ENCODE measurements around the gene TAOK1. TPM values are rescaled to one million over a fixed set of nuclear protein-coding genes. Genes with fewer than 3 reads are reported as not detected.

The TAOK1 gene
- total RNA-seq, 1 experiment from 2014 or later: 85.5 TPM

DNA sequence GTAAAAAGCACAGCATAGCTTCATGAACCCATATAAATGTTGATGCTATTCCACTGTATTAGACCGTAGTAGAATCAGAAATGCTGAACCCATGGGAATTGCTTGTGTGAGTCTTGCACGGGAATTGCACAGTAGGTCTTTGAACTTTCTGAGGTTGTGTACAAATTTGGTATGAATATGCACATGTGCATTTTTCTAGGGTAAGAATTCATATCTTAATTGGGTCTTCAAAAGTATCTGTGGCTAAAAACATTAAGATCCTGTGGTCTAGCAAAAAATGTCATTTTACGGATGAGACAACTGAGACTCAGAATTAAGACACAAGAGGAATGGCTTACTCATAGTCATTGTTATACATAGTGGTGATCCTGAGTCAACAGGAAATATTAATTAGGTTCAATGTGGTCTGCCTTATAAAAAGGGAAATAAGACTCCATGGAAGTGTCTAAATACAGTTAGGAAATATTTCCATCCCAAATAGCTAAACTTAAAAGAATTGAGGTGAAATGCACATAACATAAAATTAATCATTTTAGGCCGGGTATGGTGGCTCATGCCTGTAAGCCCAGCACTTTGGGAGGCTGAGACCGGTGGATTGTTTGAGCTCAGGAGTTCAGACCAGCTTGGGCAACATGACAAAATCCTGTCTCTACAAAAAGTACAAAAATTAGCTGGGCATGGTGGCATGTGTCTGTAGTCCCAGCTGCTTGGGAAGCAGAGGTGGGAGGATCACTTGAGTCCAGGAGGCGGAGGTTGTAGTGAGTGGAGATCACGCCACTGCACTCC, 22.8 kb downstream of the TAOK1 start:
- Histone ChIP-seq H3K36me3 (ENCODE audit: insufficient read depth, low read length, poor library complexity, severe bottlenecking) (no peaks in the 10 kb centered on the region), H3K4me1 (ENCODE audit: insufficient read depth, low read length, poor library complexity, severe bottlenecking) (peaks cover 26% of the 10 kb centered on the region), H3K9me3 (ENCODE audit: low read depth, low read length, poor library complexity, severe bottlenecking) (no peaks in the 10 kb centered on the region), H3K4me3 (ENCODE audit: low read depth, low read length, poor library complexity, severe bottlenecking) (peak overlapping the region; percentile 7), H3K27ac (ENCODE audit: low read depth, low read length, poor library complexity, severe bottlenecking) (peak overlapping the region; percentile 44), H3K27me3 (replicated peaks; ENCODE audit: insufficient read depth, low read depth, low read length, poor library complexity) (no peaks in the 10 kb centered on the region)
- TF ChIP-seq, protein P1, sequence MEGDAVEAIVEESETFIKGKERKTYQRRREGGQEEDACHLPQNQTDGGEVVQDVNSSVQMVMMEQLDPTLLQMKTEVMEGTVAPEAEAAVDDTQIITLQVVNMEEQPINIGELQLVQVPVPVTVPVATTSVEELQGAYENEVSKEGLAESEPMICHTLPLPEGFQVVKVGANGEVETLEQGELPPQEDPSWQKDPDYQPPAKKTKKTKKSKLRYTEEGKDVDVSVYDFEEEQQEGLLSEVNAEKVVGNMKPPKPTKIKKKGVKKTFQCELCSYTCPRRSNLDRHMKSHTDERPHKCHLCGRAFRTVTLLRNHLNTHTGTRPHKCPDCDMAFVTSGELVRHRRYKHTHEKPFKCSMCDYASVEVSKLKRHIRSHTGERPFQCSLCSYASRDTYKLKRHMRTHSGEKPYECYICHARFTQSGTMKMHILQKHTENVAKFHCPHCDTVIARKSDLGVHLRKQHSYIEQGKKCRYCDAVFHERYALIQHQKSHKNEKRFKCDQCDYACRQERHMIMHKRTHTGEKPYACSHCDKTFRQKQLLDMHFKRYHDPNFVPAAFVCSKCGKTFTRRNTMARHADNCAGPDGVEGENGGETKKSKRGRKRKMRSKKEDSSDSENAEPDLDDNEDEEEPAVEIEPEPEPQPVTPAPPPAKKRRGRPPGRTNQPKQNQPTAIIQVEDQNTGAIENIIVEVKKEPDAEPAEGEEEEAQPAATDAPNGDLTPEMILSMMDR (conservative IDR thresholded peaks at IDR 0.05; ENCODE audit: low read depth, low read length): no peak
- CTCF ChIA-PET: interaction anchor here (0.6 to 1.2 kb wide), 2 partner anchors 43 to 124 kb away, joined by 3 read pairs; no protein-coding TSS in a partner anchor
- peak; percentile 91 for DNase-seq (ENCODE audit: low spot score)
- POLR2A ChIA-PET (ENCODE audit: low non-redundant PET): interaction anchor here (0.6 kb wide), 1 partner anchor 103 kb away, joined by 4 read pairs; no protein-coding TSS in a partner anchor
- intact Hi-C loops (cut with micrococcal nuclease; ENCODE audit: unreplicated experiment): no loop called here
- no TSS peak for BruUV-seq (replicated peaks)

DNA sequence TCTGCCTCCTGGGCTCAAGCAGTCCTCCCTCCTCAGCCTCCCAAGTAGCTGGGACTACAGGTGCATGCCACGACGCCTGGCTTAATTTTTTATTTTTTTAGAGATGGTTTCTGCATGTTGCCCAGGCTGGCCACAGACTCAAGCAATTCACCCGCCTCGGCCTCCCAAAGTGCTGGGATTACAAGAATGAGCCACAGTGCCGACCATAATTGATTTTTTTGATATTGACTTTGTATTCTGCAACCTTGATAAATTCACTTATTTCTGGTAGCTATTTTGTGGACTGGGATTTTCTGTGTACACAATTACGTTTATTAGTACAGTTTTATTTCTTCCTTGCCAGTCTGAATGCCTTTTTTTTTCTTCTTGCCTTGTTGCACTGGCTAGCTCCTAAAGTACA, 30.0 kb downstream of the TAOK1 start:
- no peaks in the 10 kb centered on the region for H3K27me3 ChIP-seq (replicated peaks; ENCODE audit: insufficient read depth, low read depth, low read length, poor library complexity)
- DNase-seq (ENCODE audit: low spot score): no peak
- POLR2A ChIA-PET (ENCODE audit: low non-redundant PET): no interaction called here
- no TSS peak for BruUV-seq (replicated peaks)
- peaks cover 9% of the 10 kb centered on the region for H3K4me1 ChIP-seq (ENCODE audit: insufficient read depth, low read length, poor library complexity, severe bottlenecking)
- no peak overlapping the region for H3K4me3 ChIP-seq (ENCODE audit: low read depth, low read length, poor library complexity, severe bottlenecking)
- TF ChIP-seq, protein P1 (conservative IDR thresholded peaks at IDR 0.05; ENCODE audit: low read depth, low read length): no peak
- TF ChIP-seq EZH2 (IDR thresholded peaks at IDR 0.05; ENCODE audit: borderline replicate concordance, low read depth, low read length, poor library complexity, severe bottlenecking): no peak
- no peak overlapping the region for H3K27ac ChIP-seq (ENCODE audit: low read depth, low read length, poor library complexity, severe bottlenecking)
- intact Hi-C loops (cut with micrococcal nuclease; ENCODE audit: unreplicated experiment): no loop called here
- CTCF ChIA-PET: no interaction called here
- H3K9me3 ChIP-seq (ENCODE audit: low read depth, low read length, poor library complexity, severe bottlenecking): no peaks in the 10 kb centered on the region
- H3K36me3 ChIP-seq (ENCODE audit: insufficient read depth, low read length, poor library complexity, severe bottlenecking): no peaks in the 10 kb centered on the region

DNA sequence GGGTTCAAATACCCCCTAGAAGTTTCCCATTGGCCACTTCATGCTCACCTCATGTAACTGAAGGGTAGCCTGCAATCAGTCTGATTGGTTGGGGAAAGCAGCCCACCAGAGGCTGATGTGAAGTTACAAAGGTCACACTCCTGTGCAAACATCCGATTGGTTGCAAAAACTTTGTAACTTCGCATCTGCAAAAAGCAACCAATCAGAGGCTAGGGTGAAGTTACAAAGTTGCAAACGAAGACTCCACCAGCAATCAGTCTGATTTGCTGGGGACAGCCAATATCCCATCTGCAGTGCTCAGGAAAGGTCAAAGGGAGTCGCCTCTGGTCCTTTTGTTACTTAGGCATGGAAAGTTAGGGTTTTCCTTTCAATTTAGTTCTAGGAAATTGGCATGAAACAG, 40.1 kb downstream of the TAOK1 start:
- intact Hi-C loops (cut with micrococcal nuclease; ENCODE audit: unreplicated experiment): no loop called here
- Histone ChIP-seq H3K27ac (ENCODE audit: low read depth, low read length, poor library complexity, severe bottlenecking) (no peak overlapping the region), H3K4me1 (ENCODE audit: insufficient read depth, low read length, poor library complexity, severe bottlenecking) (peaks cover 22% of the 10 kb centered on the region), H3K4me3 (ENCODE audit: low read depth, low read length, poor library complexity, severe bottlenecking) (no peak overlapping the region), H3K27me3 (replicated peaks; ENCODE audit: insufficient read depth, low read depth, low read length, poor library complexity) (no peaks in the 10 kb centered on the region), H3K9me3 (ENCODE audit: low read depth, low read length, poor library complexity, severe bottlenecking) (no peaks in the 10 kb centered on the region), H3K36me3 (ENCODE audit: insufficient read depth, low read length, poor library complexity, severe bottlenecking) (no peaks in the 10 kb centered on the region)
- no peak for TF ChIP-seq EZH2 (IDR thresholded peaks at IDR 0.05; ENCODE audit: borderline replicate concordance, low read depth, low read length, poor library complexity, severe bottlenecking)
- TF ChIP-seq, protein P1 (conservative IDR thresholded peaks at IDR 0.05; ENCODE audit: low read depth, low read length): no peak
- ChIA-PET POLR2A (ENCODE audit: low non-redundant PET) (no interaction called here), CTCF (no interaction called here)
- no TSS peak for BruUV-seq (replicated peaks)
- no peak for DNase-seq (ENCODE audit: low spot score)
